UCSD-AML1 (cell line): ENCODE measurements around the gene RAB43.

Experiments used
- DNase-seq: peaks from one replicate; lab custom pipeline; 2025; ENCODE audit not compliant: unreplicated experiment; lab: John Stamatoyannopoulos, UW

Gene RAB43

DNA sequence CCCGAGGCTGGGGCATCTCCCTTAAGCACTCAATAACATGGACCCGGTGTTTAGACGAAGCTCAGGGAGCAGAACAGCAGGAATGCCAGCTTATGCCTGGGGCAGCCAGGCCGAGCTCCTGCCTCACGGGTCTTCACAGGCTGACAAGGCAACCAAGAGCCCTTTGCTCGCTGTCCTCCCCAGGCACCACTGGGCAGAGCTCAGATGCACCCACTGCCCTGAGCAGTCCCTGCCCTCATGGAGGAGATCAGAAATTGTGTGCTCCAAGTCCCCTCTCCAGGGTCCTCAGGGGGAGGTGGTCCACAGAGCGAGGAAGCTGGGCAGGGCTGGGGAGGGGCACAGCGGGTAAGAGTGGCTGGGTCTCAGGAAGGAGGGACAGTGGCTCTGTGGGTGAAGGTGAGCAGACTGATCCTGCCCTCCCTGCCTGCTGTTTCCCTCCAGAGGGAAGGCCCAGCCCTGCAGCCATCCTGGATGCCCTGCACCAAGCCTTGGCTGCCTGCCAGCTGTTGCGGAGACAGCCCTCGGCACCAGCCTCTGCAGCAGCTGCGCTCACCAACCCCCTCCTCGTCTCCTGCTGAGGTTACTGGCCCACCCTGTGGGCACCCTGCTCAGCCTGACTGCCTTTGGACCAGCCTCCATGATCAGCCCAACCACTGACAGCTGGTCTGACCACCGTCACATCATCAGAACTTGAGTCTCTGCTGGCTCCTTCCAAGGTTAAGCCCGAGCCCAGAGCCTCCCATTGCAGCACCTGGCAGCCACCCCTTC, 82.1 kb downstream of the RAB43 start:
- DNase-seq = no peak

DNA sequence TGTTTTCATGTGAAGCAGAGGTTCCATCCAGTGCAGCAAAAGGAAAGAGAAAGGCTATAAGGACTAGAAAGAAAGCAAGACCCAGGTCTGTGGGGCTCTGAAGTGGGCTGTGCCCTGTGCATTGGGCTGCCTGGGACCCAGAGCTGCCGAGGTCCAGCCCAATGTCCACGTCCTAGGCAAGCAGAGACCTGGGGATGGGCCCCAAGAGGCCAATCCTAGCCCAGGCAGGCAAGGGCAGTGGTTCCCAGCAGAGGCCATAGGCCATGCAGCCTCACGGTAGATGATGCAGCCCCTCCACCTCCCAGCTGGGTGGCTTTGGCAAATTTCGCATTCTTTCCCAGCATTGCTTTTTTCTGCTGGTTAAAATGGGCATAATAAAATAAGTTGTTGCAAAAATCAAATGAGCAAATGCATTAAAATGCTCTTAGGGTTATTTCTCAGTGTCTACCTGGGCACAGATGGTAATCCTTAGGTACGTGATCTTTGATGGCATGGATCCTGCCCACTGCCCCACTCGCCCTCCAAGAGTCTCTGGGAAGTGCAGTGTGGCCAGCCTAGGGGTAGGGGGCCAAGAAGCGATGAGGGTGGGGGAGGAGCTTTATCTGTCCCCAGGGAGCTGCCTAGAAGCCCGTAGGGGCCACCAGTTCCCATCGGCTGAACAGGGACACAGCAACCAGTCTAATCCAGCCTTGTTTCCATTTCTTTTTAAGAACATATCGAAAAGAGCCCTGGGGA, 83.3 kb downstream of the RAB43 start:
- no peak for DNase-seq
